Measurements from ENCODE around the gene TMEM144.

Gene TMEM144

DNA sequence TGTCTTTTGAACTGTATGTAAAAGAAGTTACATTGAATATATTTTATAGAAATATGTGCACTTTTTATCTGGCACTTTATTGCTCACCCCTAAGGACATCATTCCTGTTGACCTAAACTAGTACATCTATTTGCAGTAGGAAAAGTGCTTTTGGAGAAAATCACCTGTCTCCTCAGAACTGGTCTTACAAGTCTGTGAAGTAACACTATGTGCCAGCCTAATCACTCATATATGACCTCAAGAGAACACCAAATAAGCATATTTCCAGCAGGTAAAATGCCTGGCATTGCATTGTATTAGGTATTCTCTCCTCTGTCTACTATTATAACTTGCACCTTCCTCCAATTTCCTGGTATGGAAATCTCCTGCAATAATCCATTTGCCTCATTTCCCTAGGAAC, 33.5 kb upstream of the TMEM144 start:
- TF ChIP-seq, protein P1, sequence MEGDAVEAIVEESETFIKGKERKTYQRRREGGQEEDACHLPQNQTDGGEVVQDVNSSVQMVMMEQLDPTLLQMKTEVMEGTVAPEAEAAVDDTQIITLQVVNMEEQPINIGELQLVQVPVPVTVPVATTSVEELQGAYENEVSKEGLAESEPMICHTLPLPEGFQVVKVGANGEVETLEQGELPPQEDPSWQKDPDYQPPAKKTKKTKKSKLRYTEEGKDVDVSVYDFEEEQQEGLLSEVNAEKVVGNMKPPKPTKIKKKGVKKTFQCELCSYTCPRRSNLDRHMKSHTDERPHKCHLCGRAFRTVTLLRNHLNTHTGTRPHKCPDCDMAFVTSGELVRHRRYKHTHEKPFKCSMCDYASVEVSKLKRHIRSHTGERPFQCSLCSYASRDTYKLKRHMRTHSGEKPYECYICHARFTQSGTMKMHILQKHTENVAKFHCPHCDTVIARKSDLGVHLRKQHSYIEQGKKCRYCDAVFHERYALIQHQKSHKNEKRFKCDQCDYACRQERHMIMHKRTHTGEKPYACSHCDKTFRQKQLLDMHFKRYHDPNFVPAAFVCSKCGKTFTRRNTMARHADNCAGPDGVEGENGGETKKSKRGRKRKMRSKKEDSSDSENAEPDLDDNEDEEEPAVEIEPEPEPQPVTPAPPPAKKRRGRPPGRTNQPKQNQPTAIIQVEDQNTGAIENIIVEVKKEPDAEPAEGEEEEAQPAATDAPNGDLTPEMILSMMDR (IDR thresholded peaks at IDR 0.05; ENCODE audit: low read depth, low read length): no peak
- no peak for DNase-seq (ENCODE audit: extremely low read depth, low read depth)

DNA sequence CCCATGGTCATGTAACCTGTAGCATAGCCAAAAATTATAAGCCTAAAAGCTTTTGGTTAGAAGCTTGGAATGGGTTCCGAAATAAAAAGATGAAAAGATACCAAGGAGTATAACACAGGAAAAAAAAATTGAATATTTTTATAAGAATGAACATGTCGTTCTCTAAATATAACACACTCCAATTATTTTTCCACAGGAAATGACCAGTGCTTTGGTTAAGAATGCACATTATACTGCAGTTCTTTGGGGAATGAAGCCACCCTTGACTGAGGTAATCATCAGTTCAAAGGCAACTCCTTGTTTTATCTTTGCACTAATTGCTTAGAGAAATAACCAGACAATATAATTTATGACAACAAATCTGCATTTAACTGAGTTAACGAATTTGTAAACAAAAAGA, 30.8 kb upstream of the TMEM144 start:
- DNase-seq (ENCODE audit: extremely low read depth, low read depth): no peak
- TF ChIP-seq, protein P1 (IDR thresholded peaks at IDR 0.05; ENCODE audit: low read depth, low read length): no peak

DNA sequence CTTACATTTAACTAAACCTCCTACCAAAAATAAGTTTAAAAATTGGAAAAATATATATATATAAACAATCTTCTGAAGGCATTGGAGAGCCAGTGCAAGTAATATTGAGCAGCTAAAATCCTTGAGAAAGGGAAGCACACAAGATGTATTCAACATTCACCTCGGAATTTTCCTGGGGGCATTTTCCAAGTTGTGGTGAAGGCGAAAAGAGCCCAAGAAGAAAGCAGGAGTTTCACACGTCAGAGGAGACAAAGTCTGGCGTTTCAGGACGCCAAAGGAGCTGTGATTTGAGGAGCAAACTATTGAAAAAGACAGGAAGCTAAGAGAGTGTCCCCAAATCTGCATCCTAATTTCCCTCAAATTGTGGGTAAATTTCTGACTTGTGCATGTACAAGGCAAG, 28.4 kb upstream of the TMEM144 start:
- DNase-seq (ENCODE audit: extremely low read depth, low read depth): no peak
- TF ChIP-seq, protein P1 (IDR thresholded peaks at IDR 0.05; ENCODE audit: low read depth, low read length): no peak

DNA sequence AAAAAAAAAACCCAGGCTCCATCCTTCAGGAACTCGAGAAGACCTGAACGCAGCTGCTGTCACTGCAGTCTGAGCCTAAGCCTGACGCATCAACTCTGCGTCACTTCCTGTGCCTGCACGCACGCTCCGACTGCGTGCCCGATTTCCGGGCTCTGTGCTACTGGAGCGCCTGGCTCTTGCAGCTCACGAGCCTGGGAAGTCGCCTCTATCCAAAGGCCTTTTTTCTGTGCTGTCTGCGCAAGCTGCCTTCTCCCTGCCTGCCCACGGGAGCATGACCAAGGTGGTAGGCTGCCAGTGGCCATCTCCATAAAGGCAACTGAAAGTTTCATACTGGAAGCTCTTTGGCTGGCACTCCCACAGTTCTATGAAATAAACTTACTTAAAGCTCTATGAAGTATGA, 27.6 kb upstream of the TMEM144 start:
- TF ChIP-seq, protein P1 (IDR thresholded peaks at IDR 0.05; ENCODE audit: low read depth, low read length): no peak
- DNase-seq (ENCODE audit: extremely low read depth, low read depth): no peak

DNA sequence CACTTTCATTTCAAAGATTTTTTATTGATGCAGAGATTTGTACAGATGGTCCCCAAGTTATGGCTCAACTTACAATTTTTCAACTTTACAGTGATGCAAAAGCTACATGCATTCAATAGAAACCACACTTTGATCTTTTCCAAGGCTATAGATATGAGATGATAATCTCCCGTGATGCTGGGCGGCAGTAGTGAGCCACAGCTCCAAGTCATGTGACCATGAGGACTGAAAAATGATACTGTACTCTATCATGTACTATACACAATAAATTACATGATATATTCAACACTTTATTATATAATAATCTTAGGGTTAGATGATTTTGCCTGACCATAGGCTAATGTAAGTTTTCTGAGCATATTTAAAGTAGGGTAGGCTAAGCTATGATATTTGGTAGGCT, 23.5 kb upstream of the TMEM144 start:
- no peak for DNase-seq (ENCODE audit: extremely low read depth, low read depth)
- TF ChIP-seq, protein P1 (IDR thresholded peaks at IDR 0.05; ENCODE audit: low read depth, low read length): no peak

DNA sequence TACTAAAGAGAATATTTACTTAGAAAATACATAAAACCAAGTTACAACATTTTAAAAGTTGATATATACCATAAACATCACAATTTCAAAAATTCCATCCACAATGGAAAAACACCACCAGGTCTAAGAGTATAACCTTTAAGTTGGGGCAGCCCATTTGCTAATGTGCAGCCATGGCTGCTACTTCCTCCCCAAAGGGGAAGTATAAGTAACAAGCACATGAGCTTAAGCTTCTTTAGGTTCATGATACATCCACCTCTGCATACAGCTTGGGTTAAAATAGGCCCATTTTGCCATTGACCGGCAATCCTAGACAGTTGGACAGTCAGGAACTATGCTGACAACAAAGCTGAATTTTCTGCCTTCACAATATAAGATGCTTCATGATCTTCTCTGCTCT, 20.9 kb upstream of the TMEM144 start:
- TF ChIP-seq, protein P1 (IDR thresholded peaks at IDR 0.05; ENCODE audit: low read depth, low read length): no peak
- DNase-seq (ENCODE audit: extremely low read depth, low read depth): no peak

DNA sequence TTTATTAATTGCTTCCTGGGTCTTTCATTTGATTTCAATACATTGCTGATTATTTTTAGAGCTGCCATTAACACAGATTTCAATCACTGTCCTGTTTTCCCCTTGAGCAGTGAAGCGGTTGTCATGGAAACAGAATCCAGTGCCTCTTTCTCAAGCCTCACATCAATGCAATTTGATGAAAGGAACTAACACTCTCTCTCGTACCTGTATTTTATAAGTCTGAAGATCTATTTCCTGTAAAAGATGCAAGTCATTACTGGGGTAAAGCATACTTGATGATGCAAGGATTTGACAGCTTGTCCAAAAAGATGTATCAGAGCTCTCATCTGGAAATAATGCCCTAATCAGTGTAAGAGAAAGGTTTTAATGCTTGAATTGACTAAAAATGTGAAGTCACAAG, 19.6 kb upstream of the TMEM144 start:
- TF ChIP-seq, protein P1 (IDR thresholded peaks at IDR 0.05; ENCODE audit: low read depth, low read length): no peak
- DNase-seq (ENCODE audit: extremely low read depth, low read depth): no peak
